Activated CD4-positive, alpha-beta T cell treated with anti-CD3 and anti-CD28 coated beads for 48 hours (primary cell): ENCODE data around the gene PCDHGB7.
"Not testable (repeated sequence)": the region's sequence is repeated elsewhere in the genome, so short reads cannot be mapped to it uniquely, and the experiment has no call there.

Source experiments
- DNase-seq: peaks from one replicate; pipeline ENCODE4 v3.0.0-alpha.2; 2020

PCDHGB7 gene

DNA sequence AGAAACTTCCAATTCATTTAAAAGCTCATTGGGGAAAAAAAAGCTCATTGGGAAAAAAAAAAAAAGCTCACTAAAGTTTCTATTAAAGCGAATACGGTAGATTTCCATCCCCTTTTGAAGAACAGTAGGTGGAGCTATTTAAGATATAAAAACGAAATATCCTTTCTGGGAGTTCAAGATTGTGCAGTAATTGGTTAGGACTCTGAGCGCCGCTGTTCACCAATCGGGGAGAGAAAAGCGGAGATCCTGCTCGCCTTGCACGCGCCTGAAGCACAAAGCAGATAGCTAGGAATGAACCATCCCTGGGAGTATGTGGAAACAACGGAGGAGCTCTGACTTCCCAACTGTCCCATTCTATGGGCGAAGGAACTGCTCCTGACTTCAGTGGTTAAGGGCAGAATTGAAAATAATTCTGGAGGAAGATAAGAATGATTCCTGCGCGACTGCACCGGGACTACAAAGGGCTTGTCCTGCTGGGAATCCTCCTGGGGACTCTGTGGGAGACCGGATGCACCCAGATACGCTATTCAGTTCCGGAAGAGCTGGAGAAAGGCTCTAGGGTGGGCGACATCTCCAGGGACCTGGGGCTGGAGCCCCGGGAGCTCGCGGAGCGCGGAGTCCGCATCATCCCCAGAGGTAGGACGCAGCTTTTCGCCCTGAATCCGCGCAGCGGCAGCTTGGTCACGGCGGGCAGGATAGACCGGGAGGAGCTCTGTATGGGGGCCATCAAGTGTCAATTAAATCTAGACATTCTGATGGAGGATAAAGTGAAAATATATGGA, 13.0 kb downstream of the PCDHGB7 start, which contains the start of gene PCDHGA12:
PCDHGA12 (plus strand) TSS at position 176 of the 782 bp plus-strand sequence; CDS start at position 429, 253 bp downstream.
- DNase-seq, result peak; percentile 61

DNA sequence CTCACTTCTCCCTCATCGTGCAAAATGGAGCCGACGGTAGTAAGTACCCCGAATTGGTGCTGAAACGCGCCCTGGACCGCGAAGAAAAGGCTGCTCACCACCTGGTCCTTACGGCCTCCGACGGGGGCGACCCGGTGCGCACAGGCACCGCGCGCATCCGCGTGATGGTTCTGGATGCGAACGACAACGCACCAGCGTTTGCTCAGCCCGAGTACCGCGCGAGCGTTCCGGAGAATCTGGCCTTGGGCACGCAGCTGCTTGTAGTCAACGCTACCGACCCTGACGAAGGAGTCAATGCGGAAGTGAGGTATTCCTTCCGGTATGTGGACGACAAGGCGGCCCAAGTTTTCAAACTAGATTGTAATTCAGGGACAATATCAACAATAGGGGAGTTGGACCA, 13.8 kb downstream of the PCDHGB7 start:
- no peak for DNase-seq

DNA sequence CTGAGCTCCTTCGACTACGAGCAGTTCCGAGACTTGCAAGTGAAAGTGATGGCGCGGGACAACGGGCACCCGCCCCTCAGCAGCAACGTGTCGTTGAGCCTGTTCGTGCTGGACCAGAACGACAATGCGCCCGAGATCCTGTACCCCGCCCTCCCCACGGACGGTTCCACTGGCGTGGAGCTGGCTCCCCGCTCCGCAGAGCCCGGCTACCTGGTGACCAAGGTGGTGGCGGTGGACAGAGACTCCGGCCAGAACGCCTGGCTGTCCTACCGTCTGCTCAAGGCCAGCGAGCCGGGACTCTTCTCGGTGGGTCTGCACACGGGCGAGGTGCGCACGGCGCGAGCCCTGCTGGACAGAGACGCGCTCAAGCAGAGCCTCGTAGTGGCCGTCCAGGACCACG, 14.8 kb downstream of the PCDHGB7 start:
- not testable (repeated sequence) for DNase-seq

GRCh38 chr5:141432726-141433125, 15.2 kb downstream of the PCDHGB7 start:
- not testable (repeated sequence) for DNase-seq

- DNase-seq, result no peak
These were observed 16.5 kb downstream of the PCDHGB7 start for GRCh38 chr5:141434006-141434405.

DNA sequence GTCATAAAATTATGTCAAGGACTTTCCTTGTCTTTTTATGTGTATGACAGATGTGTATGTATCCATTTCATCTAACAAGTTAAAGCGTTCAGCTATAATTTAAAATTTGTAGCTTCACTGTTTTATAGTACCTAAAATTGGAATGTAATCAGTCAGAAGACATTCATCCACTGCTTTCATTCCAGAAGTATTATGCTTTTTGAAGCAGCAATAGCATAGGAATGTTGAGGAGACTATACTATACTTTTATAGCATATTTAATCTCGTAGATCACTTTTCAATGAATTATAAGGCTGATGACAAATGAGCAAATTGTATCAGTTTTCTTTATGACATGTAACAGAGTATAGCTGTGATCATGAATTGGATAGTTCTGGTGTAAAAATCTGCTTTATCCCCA, 19.7 kb downstream of the PCDHGB7 start:
- no peak for DNase-seq

DNA sequence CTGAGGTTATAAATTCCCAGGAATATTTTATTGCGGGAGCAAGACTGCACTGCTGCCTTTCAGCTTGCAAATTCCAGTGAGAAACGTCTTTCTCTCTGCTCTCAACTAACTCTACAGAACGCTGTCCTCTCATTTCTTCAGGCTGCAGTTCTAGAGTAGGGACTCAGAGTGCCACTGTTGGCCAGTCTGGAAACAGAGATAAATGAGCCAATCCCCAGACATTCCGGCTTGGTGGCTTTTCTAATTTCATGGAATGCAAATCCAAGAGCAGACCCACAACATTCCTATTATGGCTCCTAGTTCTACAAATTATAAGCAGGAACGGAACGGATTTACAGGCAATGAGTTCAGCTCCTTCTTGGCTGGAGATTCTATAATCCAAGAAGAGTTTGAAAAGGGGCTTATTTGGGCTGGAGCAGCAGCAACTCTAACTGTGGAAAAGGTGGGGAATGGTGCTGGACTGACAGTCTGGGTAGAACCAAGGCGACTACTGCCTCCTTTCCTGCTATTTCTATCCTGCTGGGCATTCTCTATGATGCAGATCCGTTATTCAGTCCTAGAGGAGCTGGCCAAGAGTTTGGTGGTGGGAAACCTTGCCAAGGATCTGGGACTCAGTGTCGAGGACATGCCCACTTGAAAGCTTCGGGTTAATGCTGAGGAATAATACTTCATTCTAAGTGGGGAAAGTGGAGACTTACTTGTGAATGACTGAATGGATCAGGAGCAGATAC, 22.1 kb downstream of the PCDHGB7 start:
- no peak for DNase-seq

DNA sequence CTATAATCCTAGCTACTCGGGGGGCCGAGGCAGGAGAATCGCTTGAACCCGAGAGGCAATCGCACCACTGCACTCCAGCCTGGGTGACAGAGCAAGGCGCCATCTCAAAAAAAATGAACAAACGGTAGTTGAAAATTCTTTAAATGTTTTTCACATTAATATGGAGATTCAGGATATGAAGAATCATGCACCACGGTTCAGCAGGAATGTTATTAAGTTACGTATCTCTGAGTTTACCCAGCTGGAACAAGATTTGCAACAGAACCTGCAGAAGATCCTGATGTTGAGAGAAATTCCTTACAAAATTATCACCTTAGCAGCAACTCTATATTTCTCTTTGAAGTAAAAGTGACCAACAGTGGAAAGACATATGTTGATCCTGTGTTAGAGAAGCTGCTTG, 22.9 kb downstream of the PCDHGB7 start:
- no peak for DNase-seq

- no peak for DNase-seq
These were observed 24.2 kb downstream of the PCDHGB7 start for GRCh38 chr5:141441571-141442170.

DNA sequence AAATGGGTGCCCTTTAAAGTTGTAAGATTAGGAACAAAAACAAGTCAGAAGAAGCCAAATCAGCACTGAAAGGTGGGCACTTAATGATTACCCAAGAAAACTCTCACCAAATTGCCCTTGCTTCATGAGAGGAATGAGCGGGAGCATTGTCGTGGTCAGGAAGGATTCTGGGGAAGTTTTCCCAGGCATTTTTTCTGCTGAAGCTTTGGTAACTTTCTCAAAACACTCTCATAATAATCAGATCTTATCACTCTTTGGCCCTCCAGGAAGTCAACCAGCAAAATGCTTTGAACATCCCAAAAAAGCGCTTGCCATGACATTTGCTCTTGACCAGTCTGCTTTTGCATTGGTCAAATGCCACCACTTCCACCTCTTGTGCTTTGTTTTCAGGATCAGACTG, 47.9 kb downstream of the PCDHGB7 start:
- DNase-seq, result no peak
